GM21515 (cell line): Measurements from ENCODE around the gene DRICH1.
"Not testable (repeated sequence)": the region's sequence is repeated elsewhere in the genome, so short reads cannot be mapped to it uniquely, and the experiment has no call there.

Source experiments
- ATAC-seq: cut with Tn5 transposase; IDR thresholded peaks from one replicate; pipeline ENCODE4 v1.9.1; 2021; ENCODE audit not compliant: unreplicated experiment

Gene DRICH1

GRCh38 chr22:23569716-23570115 is 62.4 kb downstream of the DRICH1 start:
- ATAC-seq: no peak

- ATAC-seq: no peak
Measured at GRCh38 chr22:23569291-23569690, 62.8 kb downstream of the DRICH1 start.

- no peak for ATAC-seq
Measured at GRCh38 chr22:23566705-23567475, 65.2 kb downstream of the DRICH1 start.

GRCh38 chr22:23565915-23566704 is 66.0 kb downstream of the DRICH1 start:
- ATAC-seq: no peak

GRCh38 chr22:23565305-23565914 is 66.7 kb downstream of the DRICH1 start:
- ATAC-seq: no peak

- ATAC-seq: no peak
Measured at GRCh38 chr22:23564276-23564675, 67.8 kb downstream of the DRICH1 start.

GRCh38 chr22:23563111-23563510 is 69.0 kb downstream of the DRICH1 start:
- ATAC-seq: no peak

- no peak for ATAC-seq
Measured at GRCh38 chr22:23562186-23562585, 69.9 kb downstream of the DRICH1 start.

- ATAC-seq: not testable (repeated sequence)
Measured at GRCh38 chr22:23561025-23561510, 71.1 kb downstream of the DRICH1 start.

GRCh38 chr22:23560215-23560614 is 71.9 kb downstream of the DRICH1 start:
- not testable (repeated sequence) for ATAC-seq
